ENCODE measurements around the gene SHKBP1. TPM values are rescaled to one million over a fixed set of nuclear protein-coding genes. Genes with fewer than 3 reads are reported as not detected.
A peak's percentile ranks its signal among the peaks of the same experiment; 100 is the strongest.

SHKBP1 gene
- total RNA-seq, 1 donor from 2014 or later, result 76.3 TPM

GRCh38 chr19:40583283-40583682 is 6.6 kb downstream of the SHKBP1 start:
- H3K4me1 Mint-ChIP-seq, result peaks cover 34% of the 10 kb centered on the region

GRCh38 chr19:40584007-40584406 is 7.3 kb downstream of the SHKBP1 start:
- Mint-ChIP-seq H3K9me3 (no peaks in the 10 kb centered on the region), H3K4me3 (peak overlapping the region; percentile 55), H3K4me1 (peaks cover 29% of the 10 kb centered on the region), H3K36me3 (ENCODE audit: low read depth) (peaks cover 9% of the 10 kb centered on the region), H3K27me3 (ENCODE audit: low read depth) (no peaks in the 10 kb centered on the region), H3K27ac (ENCODE audit: unreplicated experiment) (no peak overlapping the region)
- peak; percentile 48 for TF ChIP-seq CTCF (conservative IDR thresholded peaks at IDR 0.05)
- no peak for DNase-seq (ENCODE audit: low read depth, low spot score)

More at GRCh38 chr19:40583283-40583682, 6.6 kb downstream of the SHKBP1 start:
- Mint-ChIP-seq H3K9me3 (no peaks in the 10 kb centered on the region), H3K27me3 (ENCODE audit: low read depth) (no peaks in the 10 kb centered on the region), H3K27ac (ENCODE audit: unreplicated experiment) (peak overlapping the region; percentile 89), H3K4me3 (peak overlapping the region; percentile 58), H3K36me3 (ENCODE audit: low read depth) (peaks cover 9% of the 10 kb centered on the region)
- no peak for DNase-seq (ENCODE audit: low read depth, low spot score)
- no peak for TF ChIP-seq CTCF (conservative IDR thresholded peaks at IDR 0.05)

GRCh38 chr19:40585241-40585981 is 8.7 kb downstream of the SHKBP1 start:
- H3K4me3 Mint-ChIP-seq, result no peak overlapping the region
- no peak for TF ChIP-seq CTCF (conservative IDR thresholded peaks at IDR 0.05)

GRCh38 chr19:40585982-40586422 is 9.3 kb downstream of the SHKBP1 start:
- Mint-ChIP-seq H3K27ac (ENCODE audit: unreplicated experiment) (peak overlapping the region; percentile 35), H3K9me3 (no peaks in the 10 kb centered on the region), H3K4me3 (no peak overlapping the region), H3K4me1 (peaks cover 41% of the 10 kb centered on the region), H3K36me3 (ENCODE audit: low read depth) (peaks cover 9% of the 10 kb centered on the region), H3K27me3 (ENCODE audit: low read depth) (no peaks in the 10 kb centered on the region)
- no peak for TF ChIP-seq CTCF (conservative IDR thresholded peaks at IDR 0.05)
- DNase-seq (ENCODE audit: low read depth, low spot score), result no peak

More at GRCh38 chr19:40585241-40585981, 8.7 kb downstream of the SHKBP1 start:
- H3K36me3 Mint-ChIP-seq (ENCODE audit: low read depth), result peaks cover 9% of the 10 kb centered on the region
- no peaks in the 10 kb centered on the region for H3K9me3 Mint-ChIP-seq
- H3K4me1 Mint-ChIP-seq, result peaks cover 38% of the 10 kb centered on the region
- no peak overlapping the region for H3K27ac Mint-ChIP-seq (ENCODE audit: unreplicated experiment)
- no peaks in the 10 kb centered on the region for H3K27me3 Mint-ChIP-seq (ENCODE audit: low read depth)
- no peak for DNase-seq (ENCODE audit: low read depth, low spot score)

GRCh38 chr19:40586611-40587010 is 9.9 kb downstream of the SHKBP1 start:
- peak overlapping the region; percentile 19 for H3K4me3 Mint-ChIP-seq
- peaks cover 41% of the 10 kb centered on the region for H3K4me1 Mint-ChIP-seq
- no peaks in the 10 kb centered on the region for H3K27me3 Mint-ChIP-seq (ENCODE audit: low read depth)
- H3K36me3 Mint-ChIP-seq (ENCODE audit: low read depth), result peaks cover 9% of the 10 kb centered on the region
- no peak for TF ChIP-seq CTCF (conservative IDR thresholded peaks at IDR 0.05)
- DNase-seq (ENCODE audit: low read depth, low spot score), result no peak
- no peaks in the 10 kb centered on the region for H3K9me3 Mint-ChIP-seq
- no peak overlapping the region for H3K27ac Mint-ChIP-seq (ENCODE audit: unreplicated experiment)
